HepG2 (cell line): ENCODE data around the gene SMOC1. TPM values are rescaled to one million over a fixed set of nuclear protein-coding genes. Genes with fewer than 3 reads are reported as not detected.

ENCODE experiments used
- ATF2 ChIP-seq: sonication (generic); formaldehyde crosslinking; IDR thresholded peaks from 2 replicates; pipeline ENCODE4 v1.4.0; 2020; ENCODE audit warnings: missing genetic modification reagents
- BCL6 ChIP-seq: IDR thresholded peaks from 2 replicates; pipeline ENCODE4 v1.6.1; 2016; ENCODE audit warnings: missing genetic modification reagents, missing compliant biosample characterization
- ELF4 ChIP-seq: sonication (generic); formaldehyde crosslinking; IDR thresholded peaks from 2 replicates; pipeline ENCODE4 v1.5.0; 2020; ENCODE audit warnings: missing genetic modification reagents, mild to moderate bottlenecking, moderate library complexity, borderline replicate concordance
- ETV6 ChIP-seq: sonication (generic); formaldehyde crosslinking; conservative IDR thresholded peaks from 2 replicates; pipeline ENCODE4 v1.4.0; 2020; ENCODE audit warnings: missing genetic modification reagents
- GATAD1 ChIP-seq: IDR thresholded peaks from 2 replicates; pipeline ENCODE4 v1.6.1; 2016; ENCODE audit warnings: missing genetic modification reagents, missing compliant biosample characterization
- HBP1 ChIP-seq: IDR thresholded peaks from 2 replicates; pipeline ENCODE4 v1.6.1; 2016; ENCODE audit warnings: low read depth, control low read depth
- HDAC2 ChIP-seq: sonication (generic); formaldehyde crosslinking; IDR thresholded peaks from 2 replicates; pipeline ENCODE4 v1.4.0; 2020; ENCODE audit warnings: missing genetic modification reagents
- KAT8 ChIP-seq: IDR thresholded peaks from 2 replicates; pipeline ENCODE4 v1.6.1; 2016; ENCODE audit warnings: missing genetic modification reagents, missing compliant biosample characterization
- MTF1 ChIP-seq: sonication (generic); formaldehyde crosslinking; IDR thresholded peaks from 2 replicates; pipeline ENCODE4 v1.5.0; 2020; ENCODE audit warnings: missing genetic modification reagents
- MYPOP ChIP-seq: sonication (generic); formaldehyde crosslinking; IDR thresholded peaks from 2 replicates; pipeline ENCODE4 v1.8.1; 2023; ENCODE audit warnings: mild to moderate bottlenecking, moderate library complexity, missing genetic modification reagents
- RARA ChIP-seq: IDR thresholded peaks from 2 replicates; pipeline ENCODE4 v1.6.1; 2016; ENCODE audit warnings: missing genetic modification reagents, missing compliant biosample characterization
- SAP130 ChIP-seq: IDR thresholded peaks from 2 replicates; pipeline ENCODE4 v1.6.1; 2016; ENCODE audit warnings: low read depth
- SKIL ChIP-seq: sonication (generic); formaldehyde crosslinking; IDR thresholded peaks from 2 replicates; pipeline ENCODE4 v1.8.0; 2022; ENCODE audit warnings: missing genetic modification reagents, mild to moderate bottlenecking, moderate library complexity, borderline replicate concordance
- SMC3 ChIP-seq: IDR thresholded peaks from 2 replicates; pipeline ENCODE4 v1.6.1; 2011; ENCODE audit warnings: low read length, improper control_type of control experiment
- SOX13 ChIP-seq, 3 experiments: fragments of 450-650 bp in 1 of 3; sonication (generic) in 1 of 3; formaldehyde crosslinking in 1 of 3; IDR thresholded peaks in 2 of 3; conservative IDR thresholded peaks in 1 of 3; 2 replicates each; pipeline versions ENCODE4 v1.5.0 to v1.6.1; 2016 to 2020; ENCODE audit warnings: antibody characterized with exemption in 1 of 3, mild to moderate bottlenecking in 1 of 3, missing compliant biosample characterization in 1 of 3, missing genetic modification reagents in 1 of 3, moderate library complexity in 1 of 3
- TSC22D2 ChIP-seq: sonication (generic); formaldehyde crosslinking; IDR thresholded peaks from 2 replicates; pipeline ENCODE4 v1.5.1; 2020; ENCODE audit warnings: missing genetic modification reagents, mild to moderate bottlenecking, borderline replicate concordance
- WIZ ChIP-seq: sonication (generic); formaldehyde crosslinking; IDR thresholded peaks from 2 replicates; pipeline ENCODE4 v1.5.1; 2020; ENCODE audit warnings: mild to moderate bottlenecking, missing genetic modification reagents
- ZBTB1 ChIP-seq: sonication (generic); formaldehyde crosslinking; IDR thresholded peaks from 2 replicates; pipeline ENCODE4 v1.4.0; 2020; ENCODE audit warnings: missing genetic modification reagents, borderline replicate concordance
- ZFP91 ChIP-seq: sonication (generic); formaldehyde crosslinking; IDR thresholded peaks from 2 replicates; pipeline ENCODE4 v1.9.0; 2022; ENCODE audit warnings: missing genetic modification reagents, mild to moderate bottlenecking, borderline replicate concordance
- ZNF10 ChIP-seq: sonication (generic); formaldehyde crosslinking; IDR thresholded peaks from 2 replicates; pipeline ENCODE4 v1.4.0; 2020; ENCODE audit warnings: mild to moderate bottlenecking, low read depth, missing genetic modification reagents, borderline replicate concordance
- ZNF644 ChIP-seq: IDR thresholded peaks from 2 replicates; pipeline ENCODE4 v1.6.1; 2016; ENCODE audit warnings: low read depth
- ZSCAN21 ChIP-seq: sonication (generic); formaldehyde crosslinking; IDR thresholded peaks from 2 replicates; pipeline ENCODE4 v1.8.0; 2022; ENCODE audit warnings: mild to moderate bottlenecking, missing genetic modification reagents, moderate library complexity, borderline replicate concordance
- polyA plus RNA-seq, 8 experiments: library from polyadenylated mRNA; depleted of rRNA in 3 of 8; stranded (reverse) in 7 of 8; unstranded in 1 of 8; fragments of >200 nt; fragmentation: Illumina TruSeq in 4 of 8; extraction: Trizol in 4 of 8; gene quantifications; 2 replicates each; pipeline versions ENCODE4 v1.2.1 to v1.2.3, GENCODE V29; 2011 to 2016; ENCODE audit warnings: low read depth in 4 of 8, missing spikeins in 1 of 8, mixed read lengths in 1 of 8; ENCODE audit not compliant: insufficient read depth in 1 of 8
- total RNA-seq, 5 experiments: library from RNA; depleted of rRNA; stranded (reverse); fragments of >200 nt; fragmentation: Illumina TruSeq; extraction: Trizol; gene quantifications; 2 replicates each; pipeline ENCODE4 v1.2.3, GENCODE V29; 2016; ENCODE audit warnings: low read depth in 1 of 5

Gene SMOC1
- total and polyA plus RNA-seq, 2 of the 13 experiments (the other 11 are each of a cell fraction or from before 2014, with no cell fraction given) = 17.8 to 35.6 TPM

- TF ChIP-seq ZFP91 (CRISPR knock-in tag) = no peak
- TF ChIP-seq HDAC2 = peak; percentile 63; the same call in 1 of the 2 replicates
- no peak for TF ChIP-seq SKIL (CRISPR knock-in tag)
- no peak for TF ChIP-seq ZNF10 (CRISPR knock-in tag)
- peak; percentile 68; the same call in 1 of the 2 replicates for TF ChIP-seq ZNF644 (CRISPR knock-in tag)
- TF ChIP-seq ZSCAN21 (CRISPR knock-in tag) = 0 out of 2 replicates have a peak, but pooled peaks have one; percentile 36
- TF ChIP-seq ZBTB1 (CRISPR knock-in tag) = 0 out of 2 replicates have a peak, but pooled peaks have one; percentile 15
- TF ChIP-seq RARA = peak; percentile 36; the same call in 1 of the 2 replicates
- TF ChIP-seq ELF4 (CRISPR knock-in tag) = peak; percentile 50; the same call in 1 of the 2 replicates
- TF ChIP-seq MYPOP (CRISPR knock-in tag) = peak; percentile 31; the same call in 1 of the 2 replicates
- peak; percentile 93; the same call in 1 of the 2 replicates for TF ChIP-seq WIZ (CRISPR knock-in tag)
- TF ChIP-seq SMC3 = no peak
- TF ChIP-seq BCL6 (CRISPR knock-in tag) = 0 out of 2 replicates have a peak, but pooled peaks have one; percentile 17
- TF ChIP-seq KAT8 (CRISPR knock-in tag) = peak; percentile 52; the same call in 1 of the 2 replicates
- TF ChIP-seq SOX13 (IDR thresholded peaks at IDR 0.05) = no peak
- TF ChIP-seq SOX13 (CRISPR knock-in tag; conservative IDR thresholded peaks at IDR 0.05 in 1 of 2, IDR thresholded peaks at IDR 0.05 in 1 of 2) = 0 out of 4 replicates have a peak, but pooled peaks of 1 of the 2 experiments have one; percentile 15
- TF ChIP-seq TSC22D2 = peak; percentile 94; the same call in 1 of the 2 replicates
- peak; percentile 42; the same call in 1 of the 2 replicates for TF ChIP-seq ATF2 (CRISPR knock-in tag)
- peak; percentile 74; the same call in 1 of the 2 replicates for TF ChIP-seq HBP1 (CRISPR knock-in tag)
- TF ChIP-seq SAP130 (CRISPR knock-in tag) = peak; percentile 63
- TF ChIP-seq MTF1 (CRISPR knock-in tag) = peak; percentile 47; the same call in 1 of the 2 replicates
- peak; percentile 73; the same call in 1 of the 2 replicates for TF ChIP-seq ETV6 (CRISPR knock-in tag)
- TF ChIP-seq GATAD1 (CRISPR knock-in tag) = 0 out of 2 replicates have a peak, but pooled peaks have one; percentile 37
Measured at GRCh38 chr14:70052990-70053389, 173.8 kb downstream of the SMOC1 start (continued).
